LNCaP clone FGC (cell line): ENCODE data around the gene CA6.
"Not testable (repeated sequence)": the region's sequence is repeated elsewhere in the genome, so short reads cannot be mapped to it uniquely, and the experiment has no call there.

ENCODE experiments used
- DNase-seq: peaks from one replicate; pipeline ENCODE4 v3.0.0-alpha.2; 2011; ENCODE audit warnings: low read depth
- H3K4me3 ChIP-seq: 2 replicates; pipeline ENCODE4 v1.5.1; 2011; ENCODE audit warnings: mild to moderate bottlenecking, low read depth, low read length, control low read depth
- CTCF ChIP-seq: IDR thresholded peaks from 2 replicates; pipeline ENCODE4 v1.5.1; 2012; ENCODE audit warnings: mild to moderate bottlenecking; ENCODE audit not compliant: control insufficient read depth, insufficient read depth; ENCODE audit errors: extremely low read depth

Gene CA6

GRCh38 chr1:9016455-9016854, 70.8 kb downstream of the CA6 start:
- TF ChIP-seq CTCF: no peak
- H3K4me3 ChIP-seq: no peak overlapping the region
- no peak for DNase-seq

GRCh38 chr1:9018333-9018732, 72.7 kb downstream of the CA6 start:
- no peak for DNase-seq
- no peak overlapping the region for H3K4me3 ChIP-seq

GRCh38 chr1:9019896-9020295, 74.2 kb downstream of the CA6 start:
- DNase-seq: no peak
- H3K4me3 ChIP-seq: no peak overlapping the region
- no peak for TF ChIP-seq CTCF

More at GRCh38 chr1:9018333-9018732, 72.7 kb downstream of the CA6 start:
- no peak for TF ChIP-seq CTCF

- H3K4me3 ChIP-seq: no peak overlapping the region
- TF ChIP-seq CTCF: no peak
These were observed 74.6 kb downstream of the CA6 start for GRCh38 chr1:9020305-9020704.

GRCh38 chr1:9022026-9022738, 76.5 kb downstream of the CA6 start:
- H3K4me3 ChIP-seq, DNase-seq: not testable (repeated sequence)

More at GRCh38 chr1:9020305-9020704, 74.6 kb downstream of the CA6 start:
- DNase-seq: no peak

- no peak for DNase-seq
- TF ChIP-seq CTCF: no peak
- H3K4me3 ChIP-seq: no peak overlapping the region
These were observed 77.1 kb downstream of the CA6 start for GRCh38 chr1:9022773-9023172.
